A549 (cell line): ENCODE data around the gene ZC3H12C. TPM values are rescaled to one million over a fixed set of nuclear protein-coding genes. Genes with fewer than 3 reads are reported as not detected.

Source experiments
- ATAC-seq, 2 experiments: fragments of 200-7000 bp in 1 of 2; fragments of >200 bp in 1 of 2; cut with Nextera tagmentation in 1 of 2; cut with Tn5 transposase in 1 of 2; 3 replicates each; pipeline versions ENCODE4 v1.8.0 to v1.9.1; 2018 to 2020; ENCODE audit warnings: mild to moderate bottlenecking in 1 of 2, moderate library complexity in 1 of 2
- CTCF ChIA-PET: fragments of 300-600 bp; sonication (Branson Sonifier 250); formaldehyde crosslinking; extraction: SDS; loops from one replicate; lab custom pipeline; 2021; ENCODE audit warnings: antibody characterized with exemption, inconsistent platforms; lab: Yijun Ruan, JAX
- POLR2A ChIA-PET: fragments of 350-600 bp; formaldehyde crosslinking; extraction: SDS; loops from one replicate; lab custom pipeline; 2021; ENCODE audit warnings: antibody characterized with exemption, inconsistent platforms; lab: Yijun Ruan, JAX
- DNase-seq, 2 experiments: peaks; one replicate each; pipeline versions ENCODE4 v3.0.0 to v3.0.0-alpha.2; 2011 to 2016; ENCODE audit warnings: low read depth in 1 of 2, low spot score in 1 of 2
- FAIRE-seq: peaks from 2 replicates; lab custom pipeline; 2011; peaks lifted over from hg19 to GRCh38; lab: Jason Lieb, UNC
- H3K27ac ChIP-seq, 2 experiments: fragments of >200 bp; sonication (Bioruptor Twin); formaldehyde crosslinking; 3 replicates each; pipeline ENCODE4 v1.5.1; 2016 to 2017
- H3K4me1 ChIP-seq: fragments of >200 bp; sonication (Bioruptor Twin); formaldehyde crosslinking; 3 replicates; pipeline ENCODE4 v1.6.1; 2016
- H3K4me2 ChIP-seq: fragments of >200 bp; sonication (Bioruptor Twin); formaldehyde crosslinking; 3 replicates; pipeline ENCODE4 v1.6.1; 2016
- H3K4me3 ChIP-seq: fragments of >200 bp; sonication (Bioruptor Twin); formaldehyde crosslinking; 3 replicates; pipeline ENCODE4 v1.5.1; 2016
- H3K9me3 ChIP-seq: fragments of >200 bp; sonication (Bioruptor Twin); formaldehyde crosslinking; 3 replicates; pipeline ENCODE4 v1.6.1; 2016
- BCL3 ChIP-seq: fragments of >200 bp; sonication (Bioruptor Twin); formaldehyde crosslinking; IDR thresholded peaks from 3 replicates; pipeline ENCODE4 v1.6.1; 2016
- CBX2 ChIP-seq: fragments of 200-600 bp; sonication (generic); IDR thresholded peaks from 2 replicates; pipeline ENCODE4 v1.6.1; 2016; ENCODE audit warnings: low read depth, mild to moderate bottlenecking, borderline replicate concordance
- CHD2 ChIP-seq: fragments of 150-350 bp; IDR thresholded peaks from 2 replicates; pipeline ENCODE4 v1.6.1; 2014; ENCODE audit warnings: low read length; ENCODE audit not compliant: partially characterized antibody
- CTCF ChIP-seq: fragments of >200 bp; sonication (Bioruptor Twin); formaldehyde crosslinking; IDR thresholded peaks from 3 replicates; pipeline ENCODE4 v1.5.1; 2016
- EHF ChIP-seq: fragments of 250-450 bp; sonication (Bioruptor Pico); IDR thresholded peaks from 2 replicates; pipeline ENCODE4 v1.5.0; 2020; ENCODE audit warnings: mild to moderate bottlenecking
- ELK1 ChIP-seq: fragments of 150-350 bp; IDR thresholded peaks from 2 replicates; pipeline ENCODE4 v1.6.1; 2014; ENCODE audit warnings: low read depth, mild to moderate bottlenecking, low read length
- FOXS1 ChIP-seq: fragments of 250-450 bp; sonication (Bioruptor Pico); IDR thresholded peaks from 2 replicates; pipeline ENCODE4 v1.5.0; 2020; ENCODE audit warnings: mild to moderate bottlenecking, moderate library complexity
- GATA3 ChIP-seq: IDR thresholded peaks from 2 replicates; pipeline ENCODE4 v1.6.1; 2012; ENCODE audit warnings: borderline replicate concordance
- HES2 ChIP-seq: fragments of >200 bp; sonication (Bioruptor Twin); formaldehyde crosslinking; IDR thresholded peaks from 2 replicates; pipeline ENCODE4 v1.6.1; 2016
- HOXA7 ChIP-seq: fragments of 250-450 bp; sonication (Bioruptor Pico); IDR thresholded peaks from 2 replicates; pipeline ENCODE4 v1.5.0; 2020; ENCODE audit warnings: mild to moderate bottlenecking, moderate library complexity
- HOXB13 ChIP-seq: fragments of 250-450 bp; sonication (Bioruptor Pico); IDR thresholded peaks from 2 replicates; pipeline ENCODE4 v1.5.0; 2020; ENCODE audit warnings: low read depth, mild to moderate bottlenecking, moderate library complexity
- HOXB5 ChIP-seq: fragments of 250-450 bp; sonication (Bioruptor Pico); IDR thresholded peaks from 2 replicates; pipeline ENCODE4 v1.5.0; 2020; ENCODE audit warnings: mild to moderate bottlenecking, moderate library complexity
- JUN ChIP-seq, 2 experiments: fragments of >200 bp; sonication (Bioruptor Twin); formaldehyde crosslinking; IDR thresholded peaks; 2 replicates in 1 of 2; 3 replicates in 1 of 2; pipeline ENCODE4 v1.6.1; 2016 to 2017
- KDM1A ChIP-seq: fragments of 200-600 bp; sonication (generic); IDR thresholded peaks from 2 replicates; pipeline ENCODE4 v1.6.1; 2016; ENCODE audit warnings: low read depth, mild to moderate bottlenecking
- MAX ChIP-seq: IDR thresholded peaks from 2 replicates; pipeline ENCODE4 v1.6.1; 2012
- PBX3 ChIP-seq: IDR thresholded peaks from 2 replicates; pipeline ENCODE4 v1.6.1; 2012
- PHF8 ChIP-seq: fragments of 200-600 bp; sonication (generic); IDR thresholded peaks from 2 replicates; pipeline ENCODE4 v1.6.1; 2016; ENCODE audit warnings: low read depth, mild to moderate bottlenecking, antibody characterized with exemption, moderate library complexity, borderline replicate concordance
- RAD21 ChIP-seq, 2 experiments: fragments of >200 bp in 1 of 2; sonication (Bioruptor Twin) in 1 of 2; formaldehyde crosslinking in 1 of 2; IDR thresholded peaks in 1 of 2; conservative IDR thresholded peaks in 1 of 2; 2 replicates in 1 of 2; 3 replicates in 1 of 2; pipeline ENCODE4 v1.6.1; 2012 to 2018; ENCODE audit warnings: inconsistent platforms in 1 of 2
- RARB ChIP-seq: fragments of 250-450 bp; sonication (Bioruptor Pico); IDR thresholded peaks from 2 replicates; pipeline ENCODE4 v1.8.0; 2021; ENCODE audit warnings: mild to moderate bottlenecking, moderate library complexity
- RFX5 ChIP-seq: fragments of 450-650 bp; IDR thresholded peaks from 2 replicates; pipeline ENCODE4 v1.7.1; 2014; ENCODE audit warnings: antibody characterized with exemption, mild to moderate bottlenecking, moderate library complexity
- SMC3 ChIP-seq: fragments of >200 bp; sonication (Bioruptor Twin); formaldehyde crosslinking; IDR thresholded peaks from 3 replicates; pipeline ENCODE4 v1.6.1; 2018; ENCODE audit warnings: inconsistent platforms
- ZFP36 ChIP-seq: fragments of 450-650 bp; IDR thresholded peaks from 2 replicates; pipeline ENCODE4 v1.6.1; 2014; ENCODE audit warnings: borderline replicate concordance; ENCODE audit not compliant: partially characterized antibody
- ZNF302 ChIP-seq: fragments of 250-450 bp; sonication (Bioruptor Pico); IDR thresholded peaks from 2 replicates; pipeline ENCODE4 v1.9.0; 2021; ENCODE audit warnings: inconsistent platforms, mild to moderate bottlenecking, moderate library complexity
- ZSCAN20 ChIP-seq: fragments of 250-450 bp; sonication (Bioruptor Pico); IDR thresholded peaks from 2 replicates; pipeline ENCODE4 v1.8.0; 2022; ENCODE audit warnings: mild to moderate bottlenecking, moderate library complexity
- WGBS: methylation state at CpG from one replicate; pipeline ENCODE4 v1.1.6; 2017; ENCODE audit errors: missing lambda C conversion rate; 5-methylcytosine and 5-hydroxymethylcytosine counted together
- polyA plus RNA-seq, 4 experiments: library from polyadenylated mRNA; depleted of rRNA in 3 of 4; stranded (reverse); fragments of >200 nt; fragmentation: RNase III in 1 of 4; extraction: RNeasy Plus Mini Kit Qiagen cat#74134 plus additional on column Dnase treatment in 1 of 4; gene quantifications; 2 replicates in 3 of 4; 3 replicates in 1 of 4; pipeline ENCODE4 v1.2.3, GENCODE V29; 2011 to 2017

ZC3H12C gene
- polyA plus RNA-seq, 2 of the 4 experiments (the other 2 are of a cell fraction), result 3.1 to 12.4 TPM

DNA sequence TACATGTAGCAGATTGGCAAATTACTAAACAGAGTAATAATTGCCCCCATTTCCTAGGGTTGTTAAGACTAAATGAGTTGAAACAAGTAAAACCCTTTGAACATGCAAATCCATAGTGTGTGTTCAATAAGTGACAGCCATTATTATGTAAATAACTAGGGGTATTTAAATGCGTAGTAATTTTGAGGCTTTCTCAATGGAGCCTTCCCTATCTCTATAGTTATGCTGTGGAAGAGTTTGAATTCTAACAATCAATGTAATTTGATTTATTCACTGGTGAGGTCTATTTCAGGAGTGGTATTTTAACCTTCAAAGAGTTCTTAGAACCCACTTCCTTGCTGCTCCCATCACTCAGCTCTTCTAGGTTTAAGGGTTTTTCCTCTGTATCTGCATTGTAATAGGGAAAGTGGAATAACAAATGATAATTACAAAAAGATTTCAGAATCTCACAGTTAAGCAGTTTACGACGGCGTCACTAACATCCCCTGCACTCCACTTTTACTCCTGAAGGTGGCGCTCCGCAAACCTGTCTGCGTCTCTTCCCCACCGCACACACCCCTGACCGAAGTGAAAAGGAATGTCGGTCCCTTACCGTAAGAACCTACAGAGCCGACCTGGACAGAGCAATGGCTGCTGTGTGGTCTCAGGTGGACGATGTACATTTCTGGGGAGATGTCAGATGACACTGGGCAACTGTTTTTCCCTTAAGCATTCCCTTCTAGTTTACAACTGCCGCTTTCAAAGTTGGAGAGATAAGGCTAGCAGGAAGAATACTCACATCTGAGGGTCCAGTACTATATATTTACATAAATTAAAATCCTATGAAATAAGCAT, 80.8 kb downstream of the ZC3H12C start:
- CTCF ChIA-PET, result interaction anchor here (0.5 to 4.7 kb wide), 13 partner anchors 9 to 716 kb away, joined by 3 to 27 read pairs (median 3); no protein-coding TSS in a partner anchor
- DNase-seq, result peak; percentile 51 to 75
- POLR2A ChIA-PET, result no interaction called here
- FAIRE-seq, result no peak
- no peak for TF ChIP-seq HES2
- TF ChIP-seq HOXB5, result no peak
- TF ChIP-seq EHF (CRISPR knock-in tag), result no peak
- TF ChIP-seq CTCF, result peak; percentile 65
- TF ChIP-seq ELK1, result no peak
- no peak for TF ChIP-seq CHD2
- TF ChIP-seq RARB, result no peak
- no peak for TF ChIP-seq CBX2
- TF ChIP-seq RFX5, result no peak
- 0 out of 5 replicates have a peak, but pooled peaks of 1 of the 2 experiments have one; percentile 22 for TF ChIP-seq JUN (IDR thresholded peaks at IDR 0.05)
- no peak for TF ChIP-seq ZSCAN20 (CRISPR knock-in tag)
- TF ChIP-seq SMC3, result peak; percentile 46; the same call in 2 of the 3 replicates
- TF ChIP-seq KDM1A, result no peak
- no peak for TF ChIP-seq MAX
- peak; percentile 51 to 64 for TF ChIP-seq RAD21 (conservative IDR thresholded peaks at IDR 0.05 in 1 of 2, IDR thresholded peaks at IDR 0.05 in 1 of 2)
- no peak for TF ChIP-seq GATA3
- TF ChIP-seq ZNF302, result no peak
- no peak for TF ChIP-seq HOXB13
- TF ChIP-seq PHF8, result no peak
- no peak for TF ChIP-seq HOXA7
- no peak for TF ChIP-seq BCL3
- no peak for TF ChIP-seq ZFP36
- TF ChIP-seq PBX3, result no peak
- TF ChIP-seq FOXS1 (CRISPR knock-in tag), result no peak
- Histone ChIP-seq H3K9me3 (no peaks in the 10 kb centered on the region), H3K4me1 (peaks cover 36% of the 10 kb centered on the region), H3K4me3 (no peak overlapping the region), H3K27ac (peak overlapping the region; percentile 69 to 70), H3K4me2 (peak overlapping the region; percentile 64)
- WGBS, result 11% methylated on average over 14 of the region's 14 CpGs
- ATAC-seq, result peak; percentile 72 to 84
